CD4-positive, alpha-beta memory T cell (primary cell): ENCODE measurements around the gene MCU. TPM values are rescaled to one million over a fixed set of nuclear protein-coding genes. Genes with fewer than 3 reads are reported as not detected.

Experiments used
- CTCF ChIA-PET: fragments of 350-600 bp; sonication (Branson Sonifier 250); formaldehyde crosslinking; loops from one replicate; lab custom pipeline; 2021; ENCODE audit warnings: inconsistent platforms; ENCODE audit not compliant: partially characterized antibody; lab: Charles Lee
- POLR2A ChIA-PET: fragments of 350-600 bp; sonication (Branson Sonifier 250); formaldehyde crosslinking; loops from one replicate; lab custom pipeline; 2021; ENCODE audit not compliant: partially characterized antibody; lab: Charles Lee
- DNase-seq, 5 donors: peaks; one replicate each; pipeline versions ENCODE4 v3.0.0 to v3.0.0-alpha.2; 2020 to 2022; ENCODE audit warnings: mixed read lengths in 1 of 5
- H3K27ac ChIP-seq: one replicate; pipeline ENCODE4 v1.7.0; 2013; ENCODE audit warnings: low read depth, low read length
- H3K27me3 ChIP-seq: 2 replicates; pipeline ENCODE4 v1.7.0; 2013; ENCODE audit warnings: mild to moderate bottlenecking, low read length, moderate library complexity; ENCODE audit not compliant: insufficient read depth
- H3K36me3 ChIP-seq: 2 replicates; pipeline ENCODE4 v1.7.0; 2013; ENCODE audit warnings: mild to moderate bottlenecking, low read length, moderate library complexity; ENCODE audit not compliant: insufficient read depth
- H3K4me1 ChIP-seq: 2 replicates; pipeline ENCODE4 v1.7.0; 2013; ENCODE audit warnings: mild to moderate bottlenecking, low read length, moderate library complexity; ENCODE audit not compliant: insufficient read depth
- H3K4me3 ChIP-seq, 2 donors: one replicate each; pipeline ENCODE4 v1.7.0; 2013; ENCODE audit warnings: low read length in 2 of 2, mild to moderate bottlenecking in 1 of 2
- H3K9me3 ChIP-seq, 2 donors: one replicate each; pipeline ENCODE4 v1.7.0; 2013; ENCODE audit warnings: low read length in 2 of 2, control low read depth in 1 of 2; ENCODE audit not compliant: control insufficient read depth in 1 of 2
- H3K27ac Mint-ChIP-seq, 7 donors: one replicate each; pipeline ENCODE4 v1.8.0; 2020 to 2021; ENCODE audit warnings: mixed read lengths in 7 of 7, mild to moderate bottlenecking in 6 of 7, inconsistent platforms in 3 of 7, moderate library complexity in 3 of 7
- H3K27me3 Mint-ChIP-seq, 2 donors: one replicate each; pipeline ENCODE4 v1.8.0; 2020 to 2021; ENCODE audit warnings: mixed read lengths in 2 of 2
- H3K36me3 Mint-ChIP-seq, 2 donors: one replicate each; pipeline ENCODE4 v1.8.0; 2020 to 2021; ENCODE audit warnings: mixed read lengths in 2 of 2, inconsistent platforms in 1 of 2, mild to moderate bottlenecking in 1 of 2
- H3K4me1 Mint-ChIP-seq, 4 donors: one replicate each; pipeline ENCODE4 v1.8.0; 2020 to 2021; ENCODE audit warnings: mixed read lengths in 4 of 4, mild to moderate bottlenecking in 1 of 4
- H3K4me3 Mint-ChIP-seq, 8 donors: one replicate each; pipeline ENCODE4 v1.8.0; 2020 to 2021; ENCODE audit warnings: mixed read lengths in 8 of 8, mild to moderate bottlenecking in 7 of 8, moderate library complexity in 6 of 8, inconsistent platforms in 3 of 8
- H3K9me3 Mint-ChIP-seq, 8 donors: one replicate each; pipeline ENCODE4 v1.8.0; 2020 to 2021; ENCODE audit warnings: mixed read lengths in 8 of 8, mild to moderate bottlenecking in 5 of 8, inconsistent platforms in 3 of 8, moderate library complexity in 1 of 8
- intact Hi-C: fragments of 100-400 bp; cut with micrococcal nuclease; formaldehyde crosslinking; loops from one replicate; pipeline ENCODE4 v1.15.1; 2023
- polyA plus RNA-seq, 2 donors: library from polyadenylated mRNA; unstranded; fragments of 300-500 nt; fragmentation: Illumina TruSeq; gene quantifications; one replicate each; pipeline ENCODE4 v1.2.3, GENCODE V29; 2021
- total RNA-seq, 2 experiments: library from RNA; stranded (reverse); gene quantifications; one replicate each; pipeline ENCODE4 v1.2.3, GENCODE V29; 2021

The MCU gene
- total and polyA plus RNA-seq, 4 experiments from 2014 or later: 8.8 to 16.4 (median 11.6) TPM

DNA sequence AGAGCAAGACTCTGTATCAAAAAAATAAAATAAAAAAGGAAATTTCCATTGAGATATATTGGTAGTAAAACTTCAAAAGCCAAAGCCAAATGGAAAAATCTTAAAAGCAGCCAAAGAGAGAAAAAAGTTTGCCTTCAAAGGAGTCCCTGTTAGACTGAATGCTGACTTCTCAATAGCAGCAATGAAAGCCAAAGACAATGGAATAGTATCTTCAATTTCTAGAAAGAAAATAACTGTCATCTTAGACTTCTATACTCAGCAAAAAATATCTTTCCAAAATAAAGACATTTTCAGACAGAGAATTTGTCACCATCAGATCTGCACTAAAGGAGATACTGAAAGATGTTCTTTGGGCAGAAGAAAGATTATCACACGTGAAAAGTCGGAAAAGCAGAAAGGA is 187.3 kb downstream of the MCU start:
- Histone ChIP-seq H3K27me3 (no peaks in the 10 kb centered on the region), H3K9me3 (no peaks in the 10 kb centered on the region), H3K36me3 (no peaks in the 10 kb centered on the region), H3K4me3 (no peak overlapping the region), H3K27ac (no peak overlapping the region), H3K4me1 (no peaks in the 10 kb centered on the region)
- Mint-ChIP-seq H3K27me3 (no peaks in the 10 kb centered on the region), H3K4me3 (no peak overlapping the region), H3K27ac (no peak overlapping the region), H3K9me3 (peaks cover 0 to 13% (median 5%) of the 10 kb centered on the region in 8 donors), H3K36me3 (peaks cover 37 to 50% of the 10 kb centered on the region in 2 donors), H3K4me1 (no peaks in the 10 kb centered on the region)
- ChIA-PET CTCF (no interaction called here), POLR2A (no interaction called here)
- no peak for DNase-seq
- intact Hi-C loops: no loop called here

DNA sequence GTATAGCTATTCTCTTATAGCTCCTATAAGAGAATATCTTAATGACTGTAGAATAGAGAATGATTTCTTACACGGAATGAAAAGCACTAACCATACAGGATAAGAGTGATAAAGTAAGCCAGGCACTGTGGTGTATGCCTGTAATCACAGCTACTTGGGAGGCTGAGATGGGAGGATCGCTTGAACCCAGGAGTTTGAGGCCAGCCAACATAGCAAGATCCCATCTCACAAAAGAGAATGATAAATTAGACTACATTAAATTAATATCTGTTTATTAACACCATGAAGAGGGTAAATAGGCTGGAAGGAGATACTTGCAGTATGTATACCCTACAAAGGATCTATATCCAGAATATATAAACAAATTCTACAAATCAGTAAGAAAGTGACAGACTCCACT is 189.3 kb downstream of the MCU start:
- peaks cover 47 to 60% of the 10 kb centered on the region in 2 donors for H3K36me3 Mint-ChIP-seq

DNA sequence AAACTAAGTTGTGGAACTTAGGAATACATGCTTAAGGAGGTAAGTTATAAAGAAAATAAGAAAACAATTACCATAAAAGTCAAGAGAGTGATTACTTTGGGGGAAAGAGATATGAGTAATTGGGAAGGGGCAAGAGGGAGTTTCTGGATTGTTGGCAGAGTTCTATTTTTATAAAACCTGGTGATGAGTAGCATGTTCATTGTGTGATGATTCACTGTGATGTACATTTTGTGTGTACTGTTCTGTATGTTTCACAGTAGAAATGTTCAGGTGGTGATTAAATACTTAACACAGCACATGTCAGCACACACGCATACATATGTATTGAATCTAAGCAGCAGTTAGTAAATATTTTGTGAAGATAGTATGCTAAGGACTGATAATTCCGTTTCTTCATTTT is 191.9 kb downstream of the MCU start:
- intact Hi-C loops: no loop called here
- H3K9me3 Mint-ChIP-seq: peaks cover 0 to 13% (median 4%) of the 10 kb centered on the region in 8 donors
- no peak overlapping the region for H3K4me3 ChIP-seq
- no peak overlapping the region for H3K27ac ChIP-seq
- POLR2A ChIA-PET: no interaction called here
- H3K4me3 Mint-ChIP-seq: no peak overlapping the region
- H3K4me1 ChIP-seq: no peaks in the 10 kb centered on the region
- H3K4me1 Mint-ChIP-seq: peaks cover 8 to 13% (median 11%) of the 10 kb centered on the region in 4 donors
- H3K27ac Mint-ChIP-seq: no peak overlapping the region
- no peaks in the 10 kb centered on the region for H3K27me3 ChIP-seq
- H3K36me3 Mint-ChIP-seq: peaks cover 50 to 59% of the 10 kb centered on the region in 2 donors
- no peaks in the 10 kb centered on the region for H3K9me3 ChIP-seq
- no peak for DNase-seq
- CTCF ChIA-PET: no interaction called here
- no peaks in the 10 kb centered on the region for H3K27me3 Mint-ChIP-seq
- H3K36me3 ChIP-seq: no peaks in the 10 kb centered on the region

More for the DNA sequence above, 189.3 kb downstream of the MCU start:
- H3K27me3 ChIP-seq: no peaks in the 10 kb centered on the region
- no peaks in the 10 kb centered on the region for H3K36me3 ChIP-seq
- H3K27me3 Mint-ChIP-seq: no peaks in the 10 kb centered on the region
- H3K27ac Mint-ChIP-seq: no peak overlapping the region
- no peaks in the 10 kb centered on the region for H3K9me3 ChIP-seq
- no peak for DNase-seq
- H3K4me1 ChIP-seq: no peaks in the 10 kb centered on the region
- ChIA-PET POLR2A (no interaction called here), CTCF (interaction anchor here (1.0 kb wide), 1 partner anchor 517 kb away, joined by 3 read pairs; no protein-coding TSS in a partner anchor)
- no peak overlapping the region for H3K4me3 Mint-ChIP-seq
- no peaks in the 10 kb centered on the region for H3K4me1 Mint-ChIP-seq
- intact Hi-C loops: no loop called here
- H3K27ac ChIP-seq: no peak overlapping the region
- H3K9me3 Mint-ChIP-seq: peaks cover 0 to 13% (median 5%) of the 10 kb centered on the region in 8 donors
- no peak overlapping the region for H3K4me3 ChIP-seq

DNA sequence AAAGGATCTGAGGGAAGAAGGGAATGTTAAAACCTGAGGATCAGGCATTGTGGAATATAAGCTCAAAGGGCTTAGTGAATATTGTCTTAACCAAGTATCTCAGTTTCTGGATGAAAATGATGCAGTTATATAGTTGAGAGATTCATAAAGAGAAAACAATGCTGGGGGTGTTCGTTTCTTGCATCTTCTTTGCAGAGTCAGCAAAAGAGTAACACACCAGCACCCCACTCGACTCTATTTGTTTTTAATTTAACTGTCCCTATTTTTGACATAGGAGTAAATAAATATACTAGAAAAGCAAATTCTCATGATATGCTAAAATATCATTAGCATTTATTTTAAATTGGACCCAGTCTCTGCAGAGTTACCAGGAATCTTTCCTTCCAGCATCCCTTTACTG is 194.0 kb downstream of the MCU start:
- no peak overlapping the region for H3K27ac ChIP-seq
- no peak overlapping the region for H3K27ac Mint-ChIP-seq
- H3K27me3 Mint-ChIP-seq: no peaks in the 10 kb centered on the region
- no peak overlapping the region for H3K4me3 ChIP-seq
- H3K36me3 ChIP-seq: no peaks in the 10 kb centered on the region
- ChIA-PET CTCF (no interaction called here), POLR2A (no interaction called here)
- H3K9me3 Mint-ChIP-seq: peaks cover 0 to 13% (median 4%) of the 10 kb centered on the region in 8 donors
- H3K4me3 Mint-ChIP-seq: no peak overlapping the region
- peaks cover 42 to 51% of the 10 kb centered on the region in 2 donors for H3K36me3 Mint-ChIP-seq
- H3K4me1 Mint-ChIP-seq: peaks cover 8 to 13% (median 11%) of the 10 kb centered on the region in 4 donors
- H3K9me3 ChIP-seq: no peaks in the 10 kb centered on the region
- H3K27me3 ChIP-seq: no peaks in the 10 kb centered on the region
- intact Hi-C loops: no loop called here
- DNase-seq: no peak
- H3K4me1 ChIP-seq: no peaks in the 10 kb centered on the region

DNA sequence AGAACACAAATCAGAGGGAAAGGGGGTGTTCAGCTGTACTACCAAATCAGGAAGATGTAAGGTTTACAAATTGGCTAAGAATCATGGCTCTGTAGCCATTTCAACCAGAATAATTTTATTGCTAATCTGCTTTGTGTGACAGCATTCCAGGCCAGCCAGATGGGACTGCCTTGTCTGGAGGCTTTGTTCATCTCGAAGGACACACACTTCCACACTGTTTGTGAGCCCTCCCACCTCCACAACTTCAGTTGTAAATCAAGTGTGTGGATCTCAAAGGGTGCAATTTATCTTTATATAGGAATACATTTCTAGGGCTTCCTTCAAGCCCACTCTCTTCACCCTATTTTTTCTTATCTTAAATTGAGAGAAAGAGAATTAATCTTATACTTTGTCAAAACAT is 194.7 kb downstream of the MCU start:
- peak overlapping the region in 1 of 8 donors; percentile 22 for H3K4me3 Mint-ChIP-seq
- peaks cover 0 to 8% (median 4%) of the 10 kb centered on the region in 8 donors for H3K9me3 Mint-ChIP-seq
- no peaks in the 10 kb centered on the region for H3K36me3 ChIP-seq
- H3K27ac Mint-ChIP-seq: no peak overlapping the region
- H3K27ac ChIP-seq: no peak overlapping the region
- no peak for DNase-seq
- H3K4me1 Mint-ChIP-seq: peaks cover 8 to 13% (median 11%) of the 10 kb centered on the region in 4 donors
- POLR2A ChIA-PET: no interaction called here
- H3K4me3 ChIP-seq: no peak overlapping the region
- intact Hi-C loops: no loop called here
- H3K27me3 Mint-ChIP-seq: no peaks in the 10 kb centered on the region
- no peaks in the 10 kb centered on the region for H3K9me3 ChIP-seq
- no peaks in the 10 kb centered on the region for H3K27me3 ChIP-seq
- H3K36me3 Mint-ChIP-seq: peaks cover 38 to 45% of the 10 kb centered on the region in 2 donors
- H3K4me1 ChIP-seq: no peaks in the 10 kb centered on the region
- CTCF ChIA-PET: no interaction called here

DNA sequence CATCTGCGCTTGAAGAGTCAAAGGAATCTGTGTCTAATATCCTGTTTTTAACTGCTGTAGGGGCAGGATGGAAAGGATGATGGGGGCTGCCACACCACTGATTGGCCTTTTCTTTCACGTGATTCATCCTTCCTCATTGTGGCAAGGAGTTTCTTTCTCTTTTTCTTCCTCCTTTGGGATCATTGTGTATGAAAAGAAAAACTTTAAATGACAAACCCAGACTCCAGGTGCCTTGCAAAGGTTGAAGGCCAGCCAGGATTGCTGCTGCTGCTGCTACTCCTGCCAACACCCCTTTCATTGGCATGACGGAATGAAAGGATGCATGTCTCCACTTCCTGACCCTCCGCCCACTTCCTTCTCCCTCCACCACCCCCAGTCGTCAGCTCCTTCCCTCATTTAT is 195.1 kb downstream of the MCU start:
- H3K27ac Mint-ChIP-seq: peak overlapping the region in 1 of 7 donors; percentile 59
- Histone ChIP-seq H3K9me3 (no peaks in the 10 kb centered on the region), H3K27ac (no peak overlapping the region), H3K36me3 (no peaks in the 10 kb centered on the region), H3K4me3 (no peak overlapping the region), H3K4me1 (no peaks in the 10 kb centered on the region), H3K27me3 (no peaks in the 10 kb centered on the region)
- peak overlapping the region in 2 of 8 donors; percentile 10 to 26 for H3K4me3 Mint-ChIP-seq
- H3K4me1 Mint-ChIP-seq: peaks cover 8 to 13% (median 11%) of the 10 kb centered on the region in 4 donors
- ChIA-PET POLR2A (no interaction called here), CTCF (no interaction called here)
- peaks cover 34 to 41% of the 10 kb centered on the region in 2 donors for H3K36me3 Mint-ChIP-seq
- DNase-seq: no peak
- no peaks in the 10 kb centered on the region for H3K27me3 Mint-ChIP-seq
- intact Hi-C loops: no loop called here
- peaks cover 0 to 4% (median under 1%) of the 10 kb centered on the region in 8 donors for H3K9me3 Mint-ChIP-seq

DNA sequence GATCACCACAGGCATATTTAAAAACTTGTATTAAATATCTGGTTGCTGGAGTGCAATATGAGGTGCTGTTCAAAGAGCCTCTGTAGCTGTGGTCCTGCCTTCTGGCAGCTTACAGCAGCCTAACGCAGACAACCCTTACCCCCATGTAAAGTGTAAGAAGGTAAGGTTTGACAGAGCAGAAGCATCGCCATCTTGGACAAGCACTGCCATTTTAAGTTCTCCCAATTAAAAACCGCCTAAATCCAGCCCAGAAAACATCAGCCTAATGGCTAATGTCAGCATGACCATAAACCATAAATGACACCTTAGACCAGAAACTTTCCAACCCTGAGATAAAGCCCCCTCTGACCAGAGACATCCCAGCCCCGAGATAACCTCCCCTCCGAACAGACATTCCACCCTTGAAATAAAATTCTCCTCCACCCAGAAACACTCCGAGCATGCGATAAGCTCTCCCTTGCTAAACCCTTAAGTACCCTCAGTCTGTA is 196.3 kb downstream of the MCU start:
- Mint-ChIP-seq H3K27ac (peak overlapping the region in 2 of 7 donors; percentile 30 to 51), H3K27me3 (peaks cover 0 to under 1% of the 10 kb centered on the region in 2 donors), H3K4me1 (peaks cover 8 to 13% (median 11%) of the 10 kb centered on the region in 4 donors), H3K36me3 (peaks cover 29 to 30% of the 10 kb centered on the region in 2 donors), H3K4me3 (no peak overlapping the region), H3K9me3 (peaks cover 0 to under 1% (median 0%) of the 10 kb centered on the region in 8 donors)
- Histone ChIP-seq H3K36me3 (no peaks in the 10 kb centered on the region), H3K27me3 (no peaks in the 10 kb centered on the region), H3K27ac (no peak overlapping the region), H3K4me1 (no peaks in the 10 kb centered on the region), H3K9me3 (no peaks in the 10 kb centered on the region), H3K4me3 (no peak overlapping the region)
- DNase-seq: no peak
- ChIA-PET CTCF (no interaction called here), POLR2A (no interaction called here)
- intact Hi-C loops: no loop called here
